CD14-positive monocyte (primary cell): ENCODE measurements around the gene PSENEN. TPM values are rescaled to one million over a fixed set of nuclear protein-coding genes. Genes with fewer than 3 reads are reported as not detected.

Source experiments
- DNase-seq, 3 donors: peaks; one replicate each; pipeline ENCODE4 v3.0.0-alpha.2; 2011 to 2022
- H2AFZ ChIP-seq: 2 replicates; pipeline ENCODE4 v1.6.0; 2012; ENCODE audit warnings: mild to moderate bottlenecking, low read depth, low read length, inconsistent platforms; ENCODE audit not compliant: insufficient read depth, poor library complexity, severe bottlenecking
- H3K27ac ChIP-seq, 2 donors: 1 replicate in 1 of 2; 2 replicates in 1 of 2; pipeline ENCODE4 v1.5.1; 2012 to 2013; ENCODE audit warnings: low read length in 2 of 2, control low read depth in 1 of 2, inconsistent platforms in 1 of 2, low read depth in 1 of 2, mild to moderate bottlenecking in 1 of 2
- H3K27me3 ChIP-seq, 2 donors: one replicate each; pipeline versions ENCODE4 v1.6.0 to v1.6.1; 2011 to 2013; ENCODE audit warnings: low read length in 2 of 2; ENCODE audit not compliant: control insufficient read depth in 2 of 2, insufficient read depth in 2 of 2
- H3K36me3 ChIP-seq, 2 donors: replicated peaks in 1 of 2; 1 replicate in 1 of 2; 2 replicates in 1 of 2; pipeline versions ENCODE4 v1.5.1 to v1.6.1; 2012 to 2013; ENCODE audit warnings: low read length in 2 of 2, control low read depth in 1 of 2, inconsistent platforms in 1 of 2, mild to moderate bottlenecking in 1 of 2; ENCODE audit not compliant: insufficient read depth in 2 of 2, control insufficient read depth in 1 of 2
- H3K4me1 ChIP-seq, 2 donors: 1 replicate in 1 of 2; 2 replicates in 1 of 2; pipeline versions ENCODE4 v1.5.1 to v1.6.1; 2012 to 2013; ENCODE audit warnings: low read length in 2 of 2, control low read depth in 1 of 2, inconsistent platforms in 1 of 2, mild to moderate bottlenecking in 1 of 2, moderate library complexity in 1 of 2; ENCODE audit not compliant: insufficient read depth in 2 of 2, control insufficient read depth in 1 of 2
- H3K4me2 ChIP-seq: replicated peaks from 2 replicates; pipeline ENCODE3; 2012; ENCODE audit warnings: low read length, moderate library complexity, mild to moderate bottlenecking; ENCODE audit not compliant: poor library complexity, severe bottlenecking; ENCODE audit errors: extremely low read depth
- H3K4me3 ChIP-seq, 3 experiments: fragments of 200-600 bp in 1 of 3; sonication (generic) in 1 of 3; replicated peaks in 1 of 3; 1 replicate in 2 of 3; 2 replicates in 1 of 3; pipeline ENCODE4 v1.5.1; 2011 to 2013; ENCODE audit warnings: low read length in 3 of 3, mild to moderate bottlenecking in 3 of 3, control low read depth in 2 of 3, low read depth in 2 of 3, inconsistent platforms in 1 of 3, moderate library complexity in 1 of 3
- H3K79me2 ChIP-seq: 2 replicates; pipeline ENCODE4 v1.6.0; 2012; ENCODE audit warnings: mild to moderate bottlenecking, control low read depth, inconsistent platforms, low read length, moderate library complexity; ENCODE audit not compliant: insufficient read depth
- H3K9ac ChIP-seq: 2 replicates; pipeline ENCODE4 v1.6.0; 2017; ENCODE audit warnings: low read length, mild to moderate bottlenecking; ENCODE audit not compliant: insufficient read depth, poor library complexity, severe bottlenecking
- H3K9me3 ChIP-seq, 2 donors: replicated peaks in 1 of 2; 1 replicate in 1 of 2; 2 replicates in 1 of 2; pipeline versions ENCODE4 v1.5.1 to v1.6.1; 2012 to 2013; ENCODE audit warnings: low read length in 2 of 2, control low read depth in 1 of 2; ENCODE audit not compliant: control insufficient read depth in 1 of 2, insufficient read depth in 1 of 2
- H4K20me1 ChIP-seq: 2 replicates; pipeline ENCODE4 v1.6.0; 2012; ENCODE audit warnings: mild to moderate bottlenecking, low read length, control low read depth, moderate library complexity; ENCODE audit not compliant: insufficient read depth
- H3K27ac Mint-ChIP-seq, 7 donors: one replicate each; pipeline ENCODE4 v1.8.0; 2020; ENCODE audit warnings: mild to moderate bottlenecking in 7 of 7, mixed read lengths in 7 of 7, moderate library complexity in 6 of 7, inconsistent platforms in 2 of 7
- H3K27me3 Mint-ChIP-seq, 3 donors: one replicate each; pipeline ENCODE4 v1.8.0; 2021 to 2022; ENCODE audit warnings: low read depth in 3 of 3, mild to moderate bottlenecking in 3 of 3, mixed read lengths in 3 of 3, moderate library complexity in 3 of 3, inconsistent platforms in 1 of 3
- H3K36me3 Mint-ChIP-seq, 2 donors: one replicate each; pipeline ENCODE4 v1.8.0; 2020; ENCODE audit warnings: mixed read lengths in 2 of 2, inconsistent platforms in 1 of 2, mild to moderate bottlenecking in 1 of 2
- H3K4me1 Mint-ChIP-seq: one replicate; pipeline ENCODE4 v1.8.0; 2020; ENCODE audit warnings: mild to moderate bottlenecking, mixed read lengths
- H3K4me3 Mint-ChIP-seq, 2 donors: one replicate each; pipeline ENCODE4 v1.8.0; 2020; ENCODE audit warnings: mild to moderate bottlenecking in 2 of 2, mixed read lengths in 2 of 2, moderate library complexity in 1 of 2
- H3K9me3 Mint-ChIP-seq, 7 donors: one replicate each; pipeline ENCODE4 v1.8.0; 2020 to 2022; ENCODE audit warnings: mixed read lengths in 7 of 7, mild to moderate bottlenecking in 6 of 7, moderate library complexity in 6 of 7, inconsistent platforms in 2 of 7
- WGBS: methylation state at CpG from one replicate; pipeline ENCODE4 v1.1.5; 2013; ENCODE audit warnings: missing lambda C conversion rate; ENCODE audit not compliant: insufficient coverage; 5-methylcytosine and 5-hydroxymethylcytosine counted together
- intact Hi-C, 2 donors: fragments of 100-400 bp; cut with micrococcal nuclease; formaldehyde crosslinking; loops; one replicate each; pipeline versions ENCODE4 v1.15.0 to v1.15.1; 2023
- polyA plus RNA-seq, 3 donors: library from polyadenylated mRNA; depleted of rRNA in 1 of 3; unstranded in 2 of 3; stranded (reverse) in 1 of 3; fragments of 300-500 nt in 2 of 3; fragments of >200 nt in 1 of 3; fragmentation: Illumina TruSeq in 2 of 3; gene quantifications; 1 replicate in 2 of 3; 2 replicates in 1 of 3; pipeline ENCODE4 v1.2.3, GENCODE V29; 2012 to 2021
- TF ChIP-seq, protein P1 (sequence below): fragments of 200-600 bp; IDR thresholded peaks from one replicate; pipeline ENCODE4 v1.8.0; 2022; ENCODE audit warnings: antibody characterized with exemption, mild to moderate bottlenecking

PSENEN gene
- polyA plus RNA-seq, 3 donors: 29.7 to 149 (median 129) TPM

DNA sequence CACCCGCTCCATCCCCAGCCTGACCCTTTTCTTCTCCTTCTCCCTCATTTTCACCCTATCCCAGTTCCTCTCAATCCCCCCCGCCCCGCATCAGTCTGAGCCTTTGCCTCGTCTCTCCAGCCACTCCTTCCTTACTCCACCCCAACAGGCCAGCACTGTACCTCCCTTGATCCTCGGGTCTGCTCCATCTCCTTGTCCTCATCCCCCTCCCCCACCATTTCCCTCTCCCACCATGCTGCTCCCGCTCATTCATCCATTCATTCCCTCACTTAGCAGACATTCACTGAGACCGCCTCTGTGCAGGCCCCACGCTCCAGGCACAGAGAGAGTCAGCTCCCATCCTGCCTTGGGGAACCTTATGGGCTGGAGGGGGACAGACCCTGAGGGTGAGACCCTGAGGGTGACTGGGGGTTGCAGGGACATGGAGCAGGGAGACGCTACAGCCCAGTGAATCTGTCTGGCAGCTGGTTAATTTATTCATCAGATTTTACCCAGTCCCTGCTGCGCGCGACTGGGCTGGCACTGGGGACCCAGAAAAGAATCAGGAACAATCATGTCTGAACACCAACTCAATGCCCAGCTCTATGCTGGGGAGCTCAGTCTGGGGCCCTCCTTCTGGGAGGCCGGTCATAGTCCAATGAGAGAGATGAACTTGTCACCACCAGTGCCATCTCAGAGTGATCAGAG is 30.8 kb downstream of the PSENEN start:
- H3K4me1 Mint-ChIP-seq: peaks cover 23% of the 10 kb centered on the region
- TF ChIP-seq, protein P1, sequence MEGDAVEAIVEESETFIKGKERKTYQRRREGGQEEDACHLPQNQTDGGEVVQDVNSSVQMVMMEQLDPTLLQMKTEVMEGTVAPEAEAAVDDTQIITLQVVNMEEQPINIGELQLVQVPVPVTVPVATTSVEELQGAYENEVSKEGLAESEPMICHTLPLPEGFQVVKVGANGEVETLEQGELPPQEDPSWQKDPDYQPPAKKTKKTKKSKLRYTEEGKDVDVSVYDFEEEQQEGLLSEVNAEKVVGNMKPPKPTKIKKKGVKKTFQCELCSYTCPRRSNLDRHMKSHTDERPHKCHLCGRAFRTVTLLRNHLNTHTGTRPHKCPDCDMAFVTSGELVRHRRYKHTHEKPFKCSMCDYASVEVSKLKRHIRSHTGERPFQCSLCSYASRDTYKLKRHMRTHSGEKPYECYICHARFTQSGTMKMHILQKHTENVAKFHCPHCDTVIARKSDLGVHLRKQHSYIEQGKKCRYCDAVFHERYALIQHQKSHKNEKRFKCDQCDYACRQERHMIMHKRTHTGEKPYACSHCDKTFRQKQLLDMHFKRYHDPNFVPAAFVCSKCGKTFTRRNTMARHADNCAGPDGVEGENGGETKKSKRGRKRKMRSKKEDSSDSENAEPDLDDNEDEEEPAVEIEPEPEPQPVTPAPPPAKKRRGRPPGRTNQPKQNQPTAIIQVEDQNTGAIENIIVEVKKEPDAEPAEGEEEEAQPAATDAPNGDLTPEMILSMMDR: no peak

DNA sequence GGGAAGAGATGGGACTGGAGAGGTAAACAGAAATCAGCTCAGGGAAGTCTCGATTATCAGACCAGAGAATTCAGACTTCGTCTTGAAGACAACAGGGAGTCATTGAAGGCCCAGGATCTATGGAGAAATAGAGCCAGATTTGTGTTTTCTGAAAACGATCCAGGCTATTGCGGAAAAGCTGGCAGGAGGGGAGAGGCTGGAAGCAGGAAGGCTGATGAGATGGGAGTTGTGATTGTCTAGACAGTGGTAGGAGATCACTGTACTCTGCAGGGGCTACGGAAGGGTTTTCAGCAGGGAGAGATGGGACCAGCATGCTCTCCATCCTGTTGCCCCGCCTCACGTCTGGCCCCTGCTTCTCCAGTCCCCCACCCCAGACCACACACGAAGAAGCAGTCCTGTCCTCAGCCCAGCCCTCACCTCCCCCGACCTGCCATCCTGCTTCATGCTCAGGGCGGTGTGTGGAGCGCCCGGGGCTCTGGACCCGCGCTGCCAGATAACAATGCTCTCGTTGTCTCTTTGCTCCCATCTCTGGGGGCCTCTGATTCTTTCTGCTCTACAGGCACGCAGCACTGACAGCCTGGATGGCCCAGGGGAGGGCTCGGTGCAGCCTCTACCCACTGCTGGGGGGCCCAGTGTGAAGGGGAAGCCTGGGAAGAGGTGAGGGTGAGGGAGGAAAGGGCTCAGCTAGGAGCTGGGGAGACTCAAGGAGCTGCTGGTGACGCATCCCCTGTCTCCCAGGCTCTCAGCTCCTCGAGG is 31.8 kb downstream of the PSENEN start:
- no peak overlapping the region for H3K4me3 ChIP-seq
- WGBS: 91% methylated on average over 14 of the region's 19 CpGs
- Mint-ChIP-seq H3K4me3 (no peak overlapping the region), H3K36me3 (peaks cover 19 to 35% of the 10 kb centered on the region in 2 donors), H3K9me3 (no peaks in the 10 kb centered on the region), H3K27ac (no peak overlapping the region), H3K4me1 (peaks cover 23% of the 10 kb centered on the region), H3K27me3 (peaks cover 0 to 5% (median 4%) of the 10 kb centered on the region in 3 donors)
- peaks cover 16 to 22% of the 10 kb centered on the region in 2 donors for H3K36me3 ChIP-seq
- TF ChIP-seq, protein P1: no peak
- H3K79me2 ChIP-seq: peaks cover 20% of the 10 kb centered on the region
- H3K27me3 ChIP-seq: no peaks in the 10 kb centered on the region
- no peak overlapping the region for H3K4me2 ChIP-seq
- no peaks in the 10 kb centered on the region for H3K9me3 ChIP-seq
- H3K4me1 ChIP-seq: peaks cover 14 to 19% of the 10 kb centered on the region in 2 donors
- H3K27ac ChIP-seq: no peak overlapping the region
- no peak overlapping the region for H3K9ac ChIP-seq
- no peak for DNase-seq
- H4K20me1 ChIP-seq: no peaks in the 10 kb centered on the region
- intact Hi-C loops: loop anchor here in 1 of 2 donors (5.0 to 10.0 kb wide), 3 partner anchors 35 to 278 kb away; partner anchors contain the start of genes IGFLR1, THAP8 and WDR62
- no peak overlapping the region for H2AFZ ChIP-seq

More for the DNA sequence above, 30.8 kb downstream of the PSENEN start:
- Histone ChIP-seq H3K4me2 (peak overlapping the region; percentile 87), H2AFZ (peak overlapping the region; percentile 80), H3K9me3 (no peaks in the 10 kb centered on the region), H3K36me3 (peaks cover 11 to 12% of the 10 kb centered on the region in 2 donors), H3K27ac (peak overlapping the region in 1 of 2 donors; percentile 45), H3K4me3 (peak overlapping the region; percentile 63 to 80 (median 73)), H3K4me1 (peaks cover 14 to 19% of the 10 kb centered on the region in 2 donors), H4K20me1 (no peaks in the 10 kb centered on the region), H3K79me2 (peaks cover 20% of the 10 kb centered on the region), H3K9ac (peak overlapping the region; percentile 56), H3K27me3 (no peaks in the 10 kb centered on the region)
- intact Hi-C loops: loop anchor here in 1 of 2 donors (5.0 to 10.0 kb wide), 3 partner anchors 34 to 279 kb away; partner anchors contain the start of genes IGFLR1, THAP8 and WDR62
- peak overlapping the region in 4 of 7 donors; percentile 21 to 59 (median 36) for H3K27ac Mint-ChIP-seq
- no peaks in the 10 kb centered on the region for H3K9me3 Mint-ChIP-seq
- DNase-seq: no peak
- WGBS: 68% methylated on average over 11 of the region's 13 CpGs
- H3K36me3 Mint-ChIP-seq: peaks cover 14 to 26% of the 10 kb centered on the region in 2 donors
- H3K27me3 Mint-ChIP-seq: peaks cover 0 to 5% (median 4%) of the 10 kb centered on the region in 3 donors
- peak overlapping the region; percentile 76 to 84 for H3K4me3 Mint-ChIP-seq
